T-helper 2 cell (primary cell): ENCODE measurements around the gene NSUN6.
"Not testable (repeated sequence)": the region's sequence is repeated elsewhere in the genome, so short reads cannot be mapped to it uniquely, and the experiment has no call there.

ENCODE experiments used
- DNase-seq, 5 experiments: peaks; one replicate each; pipeline versions ENCODE4 v3.0.0 to v3.0.0-alpha.2; 2012 to 2022

Gene NSUN6

GRCh38 chr10:18659125-18659818, 7.9 kb upstream of the NSUN6 start, which contains the start of gene ARL5B:
Gene ARL5B (plus strand): TSS chr10:18659431. CDS start chr10:18659638, 207 bp downstream.
- DNase-seq: peak; percentile 92 to 98 (median 95)

DNA sequence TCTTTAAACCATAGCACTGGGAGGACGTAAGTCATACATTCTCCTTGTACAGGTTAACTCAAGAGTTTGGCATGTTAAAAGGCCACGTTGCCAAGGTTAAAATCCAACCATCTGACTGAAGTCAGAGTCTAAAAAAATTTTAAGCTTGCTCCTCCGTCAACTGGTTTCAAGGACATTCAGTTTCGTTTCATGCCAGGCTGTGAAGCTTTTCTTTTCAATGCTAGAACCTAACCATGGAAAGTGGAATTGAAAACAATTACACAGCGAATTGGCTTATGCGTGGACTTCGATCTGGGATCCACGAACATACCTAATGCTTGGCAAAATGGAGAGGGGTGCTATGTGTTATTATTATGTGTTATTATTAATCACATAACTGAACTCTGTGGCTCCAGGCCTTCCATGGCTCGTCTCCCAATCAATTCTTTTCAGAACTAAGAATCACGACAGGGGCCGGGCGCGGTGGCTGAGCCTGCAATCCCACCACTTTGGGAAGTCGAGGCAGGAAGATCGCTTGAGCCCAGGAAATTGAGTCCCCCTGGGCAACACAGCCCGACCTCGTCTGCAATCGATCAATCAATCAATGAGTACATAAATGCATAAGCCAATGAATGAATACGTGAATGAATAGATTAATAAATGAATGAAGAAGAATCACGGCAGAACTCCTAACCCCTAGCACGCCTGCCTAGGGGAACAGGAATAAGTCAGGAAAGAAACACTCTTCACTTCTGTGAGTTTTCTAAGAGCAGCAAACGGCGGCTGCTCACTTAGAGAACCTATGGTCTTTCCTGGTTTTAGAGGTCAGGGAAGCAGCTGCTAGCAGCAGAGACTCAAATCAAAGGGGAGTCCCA, 7.1 kb upstream of the NSUN6 start:
- peak in 1 of 5 experiments; percentile 23 for DNase-seq

GRCh38 chr10:18656724-18657123, 5.3 kb upstream of the NSUN6 start:
- DNase-seq: no peak

DNA sequence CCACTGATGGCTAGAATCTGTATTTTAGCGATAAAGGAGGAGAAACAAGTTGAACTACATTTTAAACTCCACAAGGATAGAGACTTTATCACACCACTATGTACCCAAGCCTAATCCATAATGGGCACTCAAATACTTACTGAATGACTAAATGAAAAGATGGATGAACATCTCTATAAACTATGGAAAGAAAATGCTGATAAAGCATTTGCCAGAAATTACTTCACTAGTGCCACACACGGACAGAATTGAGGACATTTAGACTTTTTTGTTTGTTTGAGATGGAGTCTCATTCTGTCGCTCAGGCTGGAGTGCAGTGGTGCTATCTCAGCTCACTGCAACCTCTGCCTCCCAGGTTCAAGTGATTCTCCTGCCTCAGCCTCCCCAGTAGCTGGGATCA, 1.7 kb upstream of the NSUN6 start:
- no peak for DNase-seq

GRCh38 chr10:18650404-18650997, 886 bp downstream of the NSUN6 start:
- peak in 1 of 5 experiments; percentile 51 for DNase-seq

DNA sequence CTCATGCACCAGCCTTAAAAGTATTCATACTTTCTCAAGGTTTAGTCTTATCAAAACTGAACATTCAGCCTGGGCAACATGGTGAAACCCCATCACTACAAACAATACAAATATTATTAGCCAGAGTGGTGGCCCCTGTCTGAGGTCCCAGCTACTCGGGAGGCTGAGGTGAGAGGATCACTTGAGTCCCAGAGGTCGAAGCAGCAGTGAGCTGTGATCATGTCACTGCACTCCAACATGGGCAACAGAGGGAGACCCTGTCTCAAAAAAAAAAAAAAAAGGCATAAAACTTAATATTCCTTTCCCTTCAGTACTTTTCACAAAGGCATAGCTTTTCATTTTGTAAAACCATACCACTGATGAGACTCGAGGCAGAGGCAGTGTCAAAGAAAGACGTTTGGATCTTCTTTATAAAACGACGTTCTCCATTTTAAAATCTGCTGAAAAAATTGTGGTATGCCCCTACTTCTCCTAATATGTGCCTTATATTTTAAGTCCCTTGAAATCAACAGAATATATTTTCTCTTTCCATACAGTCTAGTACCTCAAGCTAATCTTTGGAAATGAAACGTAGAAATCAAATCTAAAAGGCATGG, 1.9 kb downstream of the NSUN6 start:
- peak in 1 of 5 experiments; percentile 58 for DNase-seq

DNA sequence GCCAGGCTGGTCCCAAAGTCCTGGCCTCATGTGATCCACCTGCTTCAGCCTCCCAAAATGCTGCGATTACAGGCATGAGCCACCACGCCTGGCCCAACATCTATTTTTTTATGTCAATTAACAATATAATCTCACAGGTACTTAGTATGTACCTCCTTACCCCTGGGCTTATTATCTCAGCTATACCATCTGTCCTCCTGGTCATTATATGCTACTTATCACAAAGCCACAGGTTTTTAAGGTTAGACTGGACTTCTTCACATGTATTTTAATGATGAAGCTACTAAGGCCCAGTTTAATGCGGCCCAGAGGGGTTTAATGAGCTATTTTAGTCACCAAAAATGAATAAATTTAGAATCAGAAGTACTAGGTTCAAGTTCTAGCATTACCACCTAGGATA, 3.4 kb downstream of the NSUN6 start:
- DNase-seq: no peak

GRCh38 chr10:18647151-18647550, 4.2 kb downstream of the NSUN6 start:
- DNase-seq: peak in 1 of 5 experiments; percentile 42

- DNase-seq: not testable (repeated sequence)
These were observed 11.7 kb downstream of the NSUN6 start for GRCh38 chr10:18639719-18640118.

- not testable (repeated sequence) for DNase-seq
These were observed 14.0 kb downstream of the NSUN6 start for GRCh38 chr10:18637400-18637799.

DNA sequence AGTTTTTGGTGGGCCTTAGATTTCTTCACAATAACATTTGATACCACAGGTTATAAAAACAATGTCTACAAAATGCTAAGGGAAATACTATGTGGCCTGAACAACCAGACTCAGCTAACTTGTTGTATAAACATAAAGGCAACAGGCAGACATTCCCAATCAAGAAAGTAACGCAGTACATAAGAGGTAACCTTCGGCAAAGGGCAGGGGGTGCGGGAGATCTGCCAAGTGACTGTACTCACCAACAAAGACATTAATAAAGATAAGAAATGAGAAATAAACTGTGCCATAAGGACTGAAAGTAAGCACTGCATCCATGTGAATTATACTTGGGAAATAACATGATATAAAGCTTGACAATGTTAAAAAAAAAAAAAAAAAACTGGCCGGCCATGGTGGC, 15.4 kb downstream of the NSUN6 start:
- no peak for DNase-seq

- DNase-seq: not testable (repeated sequence)
These were observed 18.9 kb downstream of the NSUN6 start for GRCh38 chr10:18632500-18632899.

DNA sequence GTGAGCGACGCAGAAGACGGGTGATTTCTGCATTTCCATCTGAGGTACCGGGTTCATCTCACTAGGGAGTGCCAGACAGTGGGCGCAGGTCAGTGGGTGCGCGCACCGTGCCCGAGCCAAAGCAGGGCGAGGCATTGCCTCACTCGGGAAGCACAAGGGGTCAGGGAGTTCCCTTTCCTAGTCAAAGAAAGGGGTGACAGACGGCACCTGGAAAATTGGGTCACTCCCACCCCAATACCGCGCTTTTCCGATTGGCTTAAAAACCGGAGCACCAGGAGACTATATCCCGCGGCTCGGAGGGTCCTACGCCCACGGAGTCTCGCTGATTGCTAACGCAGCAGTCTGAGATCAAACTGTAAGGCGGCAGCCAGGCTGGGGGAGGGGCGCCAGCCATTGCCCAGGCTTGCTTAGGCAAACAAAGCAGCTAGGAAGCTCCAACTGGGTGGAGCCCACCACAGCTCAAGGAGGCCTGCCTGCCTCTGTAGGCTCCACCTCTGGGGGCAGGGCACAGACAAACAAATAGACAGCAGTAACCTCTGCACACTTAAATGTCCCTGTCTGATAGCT, 23.9 kb downstream of the NSUN6 start:
- peak; percentile 26 to 83 (median 66) for DNase-seq

DNA sequence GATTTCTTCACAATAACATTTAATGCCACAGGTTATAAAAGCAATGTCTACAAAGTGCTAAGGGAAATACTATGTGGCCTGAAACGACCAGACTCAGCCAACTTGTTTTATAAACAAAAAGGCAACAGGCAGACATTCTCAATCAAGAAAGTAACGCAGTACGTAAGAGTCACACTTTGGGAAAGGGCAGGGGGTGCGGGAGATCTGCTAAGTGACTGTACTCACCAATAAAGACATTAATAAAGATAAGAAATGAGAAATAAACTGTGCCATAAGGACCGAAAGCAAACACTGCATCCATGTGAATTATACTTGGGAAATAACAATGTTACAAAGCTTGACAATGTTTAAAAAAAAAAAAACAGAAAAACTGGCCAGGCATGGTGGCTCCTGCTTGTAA, 25.5 kb downstream of the NSUN6 start:
- no peak for DNase-seq

- DNase-seq: not testable (repeated sequence)
These were observed 27.7 kb downstream of the NSUN6 start for GRCh38 chr10:18623671-18624070.

DNA sequence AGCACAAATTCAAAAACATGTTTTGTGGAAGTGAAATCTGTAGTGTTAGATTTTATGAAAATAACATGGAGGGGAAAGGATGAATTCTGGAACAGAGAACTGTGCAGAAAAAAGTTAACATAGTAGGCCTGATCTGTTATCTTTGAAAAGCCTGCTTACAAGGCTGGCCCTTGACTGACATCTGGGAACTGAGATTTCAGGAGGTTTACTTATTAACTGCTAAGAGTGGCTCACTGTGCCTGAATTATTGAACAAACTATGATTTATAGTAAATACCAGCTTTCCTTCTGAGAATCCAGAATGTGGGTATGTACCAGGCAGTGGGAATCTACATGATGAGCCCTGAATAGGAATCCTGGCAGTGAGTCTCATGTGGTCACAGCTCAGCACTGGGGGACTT, 30.5 kb downstream of the NSUN6 start:
- no peak for DNase-seq

GRCh38 chr10:18619016-18619415, 32.4 kb downstream of the NSUN6 start:
- DNase-seq: no peak

- no peak for DNase-seq
These were observed 35.0 kb downstream of the NSUN6 start for GRCh38 chr10:18616337-18616736.

GRCh38 chr10:18615618-18616017, 35.8 kb downstream of the NSUN6 start:
- no peak for DNase-seq

DNA sequence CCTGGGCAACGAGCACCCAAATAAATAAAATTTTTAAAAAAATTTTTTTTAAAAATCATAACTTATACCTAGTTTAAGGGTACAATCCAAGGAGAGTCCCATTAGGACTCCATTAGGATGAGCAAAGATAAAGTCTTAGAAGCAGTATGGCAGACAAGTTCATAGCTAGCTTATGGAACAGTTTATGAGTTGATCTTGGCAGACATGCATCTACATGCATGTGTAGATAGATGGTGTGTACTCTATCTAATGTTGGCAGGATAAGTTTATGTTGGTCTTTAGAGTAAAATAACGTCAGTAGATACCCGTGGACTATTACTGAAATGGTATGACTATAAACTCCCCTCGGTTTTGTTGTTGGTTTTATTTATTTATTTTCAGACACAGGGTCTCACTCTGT, 40.2 kb downstream of the NSUN6 start:
- DNase-seq: no peak

GRCh38 chr10:18610517-18610916, 40.9 kb downstream of the NSUN6 start:
- DNase-seq: no peak

DNA sequence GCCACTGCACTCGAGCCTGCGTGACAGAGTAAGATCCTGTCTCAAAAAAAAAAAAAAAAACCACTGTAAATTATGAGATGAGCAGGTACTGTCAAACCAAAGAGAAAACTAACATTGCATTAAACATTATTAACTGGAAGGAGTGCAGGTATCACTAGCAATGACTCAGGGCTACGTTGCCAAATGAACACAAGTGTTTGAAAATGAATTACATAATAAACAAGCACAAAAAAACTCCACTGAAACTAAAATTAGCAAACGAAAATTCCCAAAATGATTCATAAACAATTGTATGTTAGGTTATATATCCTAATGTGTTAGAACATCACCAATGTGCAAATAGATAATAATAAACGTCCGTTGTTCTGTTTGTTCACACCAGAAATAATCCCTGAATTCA, 42.8 kb downstream of the NSUN6 start:
- no peak for DNase-seq
